Memory B cell (primary cell): ENCODE measurements around the gene DGKG.
A peak's percentile ranks its signal among the peaks of the same experiment; 100 is the strongest.

Source experiments
- ATAC-seq: fragments of 150-1000 bp; cut with Tn5 transposase; 2 replicates; pipeline ENCODE4 v1.10.0; 2021; ENCODE audit warnings: low read depth, mild to moderate bottlenecking, moderate library complexity
- DNase-seq, 2 donors: peaks; one replicate each; pipeline ENCODE4 v3.0.0; 2022; ENCODE audit warnings: low spot score in 2 of 2
- H3K27ac Mint-ChIP-seq: one replicate; pipeline ENCODE4 v1.8.0; 2022; ENCODE audit warnings: mild to moderate bottlenecking, moderate library complexity, mixed read lengths
- H3K27me3 Mint-ChIP-seq: one replicate; pipeline ENCODE4 v1.8.0; 2022; ENCODE audit warnings: mixed read lengths
- H3K36me3 Mint-ChIP-seq: one replicate; pipeline ENCODE4 v1.8.0; 2022; ENCODE audit warnings: mild to moderate bottlenecking, mixed read lengths
- H3K4me1 Mint-ChIP-seq: one replicate; pipeline ENCODE4 v1.8.0; 2022; ENCODE audit warnings: mixed read lengths
- H3K4me3 Mint-ChIP-seq: one replicate; pipeline ENCODE4 v1.8.0; 2022; ENCODE audit warnings: mild to moderate bottlenecking, moderate library complexity, mixed read lengths
- H3K9me3 Mint-ChIP-seq: one replicate; pipeline ENCODE4 v1.8.0; 2022; ENCODE audit warnings: mixed read lengths

The DGKG gene

GRCh38 chr3:186359078-186359477 lies 3.0 kb downstream of the DGKG start:
- peaks cover 4% of the 10 kb centered on the region for H3K9me3 Mint-ChIP-seq
- H3K4me3 Mint-ChIP-seq = no peak overlapping the region
- DNase-seq (no peak), ATAC-seq (no peak)
- no peaks in the 10 kb centered on the region for H3K27me3 Mint-ChIP-seq
- peaks cover 4% of the 10 kb centered on the region for H3K36me3 Mint-ChIP-seq
- peak overlapping the region; percentile 43 for H3K27ac Mint-ChIP-seq
- peaks cover 33% of the 10 kb centered on the region for H3K4me1 Mint-ChIP-seq

- no peak overlapping the region for H3K4me3 Mint-ChIP-seq
- peaks cover 6% of the 10 kb centered on the region for H3K36me3 Mint-ChIP-seq
- no peaks in the 10 kb centered on the region for H3K27me3 Mint-ChIP-seq
- H3K4me1 Mint-ChIP-seq = peaks cover 36% of the 10 kb centered on the region
- peaks cover 4% of the 10 kb centered on the region for H3K9me3 Mint-ChIP-seq
- ATAC-seq = no peak
- DNase-seq = no peak
- no peak overlapping the region for H3K27ac Mint-ChIP-seq
These were observed 5.9 kb downstream of the DGKG start for GRCh38 chr3:186356152-186356551.

DNA sequence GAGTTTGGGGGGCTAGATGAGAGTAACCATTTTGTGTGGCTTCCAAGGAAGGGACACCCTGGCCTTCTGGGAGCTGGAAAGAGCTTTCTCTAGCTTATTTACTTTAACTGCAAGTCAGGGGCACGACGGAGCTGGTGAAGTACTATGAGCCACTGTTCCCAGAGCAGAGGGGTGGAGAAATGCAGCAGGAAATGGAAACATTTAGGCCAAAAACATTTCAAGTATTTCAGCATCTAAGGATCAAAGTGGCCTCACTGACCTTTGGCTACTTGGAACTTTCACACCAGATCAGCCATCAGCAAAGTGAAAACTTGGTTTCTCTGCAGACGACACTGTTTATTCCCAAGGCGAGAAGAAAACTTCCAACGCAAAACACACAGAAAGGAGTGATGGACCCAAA lies 7.9 kb downstream of the DGKG start:
- Mint-ChIP-seq H3K27me3 (no peaks in the 10 kb centered on the region), H3K4me1 (peaks cover 30% of the 10 kb centered on the region), H3K4me3 (no peak overlapping the region), H3K27ac (no peak overlapping the region), H3K36me3 (peaks cover 6% of the 10 kb centered on the region), H3K9me3 (peaks cover 4% of the 10 kb centered on the region)
- ATAC-seq = no peak
- no peak for DNase-seq

- Mint-ChIP-seq H3K27ac (no peak overlapping the region), H3K4me1 (peaks cover 19% of the 10 kb centered on the region), H3K27me3 (no peaks in the 10 kb centered on the region), H3K9me3 (peaks cover 4% of the 10 kb centered on the region), H3K36me3 (peaks cover 6% of the 10 kb centered on the region), H3K4me3 (no peak overlapping the region)
- DNase-seq (no peak), ATAC-seq (no peak)
These were observed 9.7 kb downstream of the DGKG start for GRCh38 chr3:186352369-186352768.

- DNase-seq = no peak
- Mint-ChIP-seq H3K9me3 (peaks cover 2% of the 10 kb centered on the region), H3K4me3 (no peak overlapping the region), H3K27ac (peak overlapping the region; percentile 79), H3K27me3 (no peaks in the 10 kb centered on the region), H3K36me3 (peaks cover 4% of the 10 kb centered on the region), H3K4me1 (peaks cover 35% of the 10 kb centered on the region)
- ATAC-seq = peak; percentile 79
These were observed 19.8 kb downstream of the DGKG start for GRCh38 chr3:186342197-186342596.

- H3K4me1 Mint-ChIP-seq = peaks cover 38% of the 10 kb centered on the region
- no peak overlapping the region for H3K4me3 Mint-ChIP-seq
- H3K36me3 Mint-ChIP-seq = peaks cover 4% of the 10 kb centered on the region
- H3K9me3 Mint-ChIP-seq = peaks cover 2% of the 10 kb centered on the region
- DNase-seq = no peak
- H3K27me3 Mint-ChIP-seq = no peaks in the 10 kb centered on the region
- ATAC-seq = no peak
- H3K27ac Mint-ChIP-seq = peak overlapping the region; percentile 95
These were observed 21.8 kb downstream of the DGKG start for GRCh38 chr3:186340204-186340603.

GRCh38 chr3:186339180-186339918 lies 22.7 kb downstream of the DGKG start:
- DNase-seq (no peak), ATAC-seq (peak; percentile 67)
- H3K36me3 Mint-ChIP-seq = peaks cover 4% of the 10 kb centered on the region
- peak overlapping the region; percentile 95 for H3K27ac Mint-ChIP-seq
- no peaks in the 10 kb centered on the region for H3K27me3 Mint-ChIP-seq
- H3K4me1 Mint-ChIP-seq = peaks cover 38% of the 10 kb centered on the region
- H3K9me3 Mint-ChIP-seq = peaks cover 2% of the 10 kb centered on the region
- H3K4me3 Mint-ChIP-seq = peak overlapping the region; percentile 37

DNA sequence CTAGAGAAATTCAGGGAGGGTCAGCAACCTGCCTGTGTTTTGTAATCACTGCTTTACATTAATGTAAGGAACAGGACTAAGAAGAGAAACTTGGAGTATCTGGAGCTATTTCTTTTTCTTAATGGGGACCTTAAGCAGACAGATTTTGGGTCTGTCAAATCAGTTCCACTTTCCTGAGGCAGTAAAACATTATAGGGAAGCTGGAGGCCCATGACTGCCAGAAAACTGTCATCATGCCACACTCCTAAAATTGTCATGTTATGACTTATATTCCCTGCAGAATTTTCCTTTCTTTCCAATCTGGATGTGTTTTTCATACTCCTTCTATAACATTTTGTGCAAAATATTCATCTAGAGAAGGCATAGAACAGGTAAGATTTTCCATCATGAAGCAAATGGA lies 28.8 kb downstream of the DGKG start:
- H3K4me3 Mint-ChIP-seq = no peak overlapping the region
- peak overlapping the region; percentile 41 for H3K27ac Mint-ChIP-seq
- H3K4me1 Mint-ChIP-seq = peaks cover 25% of the 10 kb centered on the region
- no peaks in the 10 kb centered on the region for H3K36me3 Mint-ChIP-seq
- H3K27me3 Mint-ChIP-seq = no peaks in the 10 kb centered on the region
- DNase-seq = no peak
- no peaks in the 10 kb centered on the region for H3K9me3 Mint-ChIP-seq
- no peak for ATAC-seq

- no peaks in the 10 kb centered on the region for H3K27me3 Mint-ChIP-seq
- peaks cover 3% of the 10 kb centered on the region for H3K36me3 Mint-ChIP-seq
- H3K27ac Mint-ChIP-seq = no peak overlapping the region
- no peak for DNase-seq
- no peaks in the 10 kb centered on the region for H3K9me3 Mint-ChIP-seq
- peaks cover 31% of the 10 kb centered on the region for H3K4me1 Mint-ChIP-seq
- peak; percentile 58 for ATAC-seq
- no peak overlapping the region for H3K4me3 Mint-ChIP-seq
These were observed 31.1 kb downstream of the DGKG start for GRCh38 chr3:186330772-186331460.

DNA sequence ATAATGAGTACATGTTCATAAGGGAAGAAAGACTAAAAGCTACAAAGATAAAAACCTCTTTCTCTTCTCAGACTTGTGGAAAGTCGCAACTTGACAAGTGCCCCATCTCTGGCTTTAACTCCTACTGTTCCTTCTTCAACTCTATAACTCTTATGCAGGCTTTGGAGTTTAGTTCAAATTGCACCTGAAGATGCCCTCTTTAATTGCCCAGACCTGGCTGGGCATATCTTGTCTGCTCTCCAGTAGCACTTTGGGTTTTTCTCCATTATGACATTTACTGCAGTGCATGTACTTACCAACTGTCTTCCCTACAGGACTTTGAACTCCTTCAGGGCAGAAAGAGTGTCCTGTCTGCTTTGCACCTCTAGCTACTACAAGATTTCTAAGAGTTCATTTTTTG lies 32.4 kb downstream of the DGKG start:
- no peak overlapping the region for H3K4me3 Mint-ChIP-seq
- peaks cover 3% of the 10 kb centered on the region for H3K36me3 Mint-ChIP-seq
- no peak for ATAC-seq
- no peak for DNase-seq
- no peaks in the 10 kb centered on the region for H3K9me3 Mint-ChIP-seq
- peaks cover 33% of the 10 kb centered on the region for H3K4me1 Mint-ChIP-seq
- H3K27me3 Mint-ChIP-seq = no peaks in the 10 kb centered on the region
- no peak overlapping the region for H3K27ac Mint-ChIP-seq

- ATAC-seq = no peak
- Mint-ChIP-seq H3K27me3 (no peaks in the 10 kb centered on the region), H3K4me3 (no peak overlapping the region), H3K27ac (peak overlapping the region; percentile 46), H3K4me1 (peaks cover 33% of the 10 kb centered on the region), H3K36me3 (peaks cover 3% of the 10 kb centered on the region), H3K9me3 (no peaks in the 10 kb centered on the region)
- DNase-seq = no peak
These were observed 34.0 kb downstream of the DGKG start for GRCh38 chr3:186327912-186328487.

DNA sequence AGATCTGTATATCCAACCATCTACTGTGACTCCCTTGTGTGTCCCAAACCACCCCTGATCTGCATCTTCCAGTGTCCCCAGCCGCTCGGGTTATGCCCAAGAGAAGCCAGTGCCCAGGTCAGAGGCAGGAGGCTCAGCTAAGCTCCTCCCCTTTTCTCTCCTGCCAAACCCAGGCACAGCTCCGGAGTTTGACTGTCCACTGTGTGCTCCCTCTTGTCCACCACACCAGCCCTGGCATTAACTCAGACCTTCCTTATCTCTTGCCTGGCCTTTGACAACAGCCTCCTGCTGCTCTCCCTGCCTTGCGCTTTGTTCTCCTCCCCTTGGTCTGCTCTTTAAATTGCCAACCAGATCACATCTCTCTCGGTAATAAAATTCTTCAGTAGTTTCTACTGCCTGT lies 39.3 kb downstream of the DGKG start:
- H3K4me3 Mint-ChIP-seq = no peak overlapping the region
- DNase-seq = no peak
- no peak overlapping the region for H3K27ac Mint-ChIP-seq
- ATAC-seq = no peak
- H3K4me1 Mint-ChIP-seq = peaks cover 10% of the 10 kb centered on the region
- H3K27me3 Mint-ChIP-seq = no peaks in the 10 kb centered on the region
- no peaks in the 10 kb centered on the region for H3K9me3 Mint-ChIP-seq
- H3K36me3 Mint-ChIP-seq = peaks cover 20% of the 10 kb centered on the region

DNA sequence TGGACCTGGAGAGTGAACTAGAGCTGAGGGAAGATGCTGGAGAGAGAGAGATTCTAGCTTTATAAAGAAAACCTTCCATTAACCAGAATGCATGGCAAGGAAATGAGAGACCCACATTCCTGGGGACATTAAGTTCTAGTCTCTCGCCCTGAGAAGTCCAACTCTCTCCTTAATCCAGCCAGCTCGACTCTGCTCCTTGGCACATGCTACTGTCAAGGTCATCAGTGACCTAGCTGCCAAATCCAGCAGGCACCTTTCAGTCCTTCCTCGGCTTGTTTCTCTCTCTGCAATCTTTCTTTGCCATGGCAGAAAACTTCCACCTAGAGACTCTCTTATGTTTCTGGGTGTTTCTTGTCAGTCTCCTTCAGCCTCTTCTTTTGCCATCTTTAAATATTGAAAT lies 40.3 kb downstream of the DGKG start:
- ATAC-seq (no peak), DNase-seq (no peak)
- no peaks in the 10 kb centered on the region for H3K27me3 Mint-ChIP-seq
- H3K9me3 Mint-ChIP-seq = no peaks in the 10 kb centered on the region
- H3K4me1 Mint-ChIP-seq = peaks cover 6% of the 10 kb centered on the region
- peaks cover 24% of the 10 kb centered on the region for H3K36me3 Mint-ChIP-seq
- H3K27ac Mint-ChIP-seq = no peak overlapping the region
- no peak overlapping the region for H3K4me3 Mint-ChIP-seq

GRCh38 chr3:186320862-186321568 lies 41.0 kb downstream of the DGKG start:
- Mint-ChIP-seq H3K36me3 (peaks cover 22% of the 10 kb centered on the region), H3K4me3 (no peak overlapping the region), H3K27ac (no peak overlapping the region), H3K27me3 (no peaks in the 10 kb centered on the region), H3K4me1 (peaks cover 4% of the 10 kb centered on the region), H3K9me3 (no peaks in the 10 kb centered on the region)
- ATAC-seq (no peak), DNase-seq (no peak)
